ENCODE measurements around the gene OR2A25.
"Not testable (repeated sequence)": the region's sequence is repeated elsewhere in the genome, so short reads cannot be mapped to it uniquely, and the experiment has no call there.

The OR2A25 gene, protein sequence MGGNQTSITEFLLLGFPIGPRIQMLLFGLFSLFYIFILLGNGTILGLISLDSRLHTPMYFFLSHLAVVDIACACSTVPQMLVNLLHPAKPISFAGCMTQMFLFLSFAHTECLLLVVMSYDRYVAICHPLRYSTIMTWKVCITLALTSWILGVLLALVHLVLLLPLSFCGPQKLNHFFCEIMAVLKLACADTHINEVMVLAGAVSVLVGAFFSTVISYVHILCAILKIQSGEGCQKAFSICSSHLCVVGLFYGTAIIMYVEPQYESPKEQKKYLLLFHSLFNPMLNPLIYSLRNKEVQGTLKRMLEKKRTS

DNA sequence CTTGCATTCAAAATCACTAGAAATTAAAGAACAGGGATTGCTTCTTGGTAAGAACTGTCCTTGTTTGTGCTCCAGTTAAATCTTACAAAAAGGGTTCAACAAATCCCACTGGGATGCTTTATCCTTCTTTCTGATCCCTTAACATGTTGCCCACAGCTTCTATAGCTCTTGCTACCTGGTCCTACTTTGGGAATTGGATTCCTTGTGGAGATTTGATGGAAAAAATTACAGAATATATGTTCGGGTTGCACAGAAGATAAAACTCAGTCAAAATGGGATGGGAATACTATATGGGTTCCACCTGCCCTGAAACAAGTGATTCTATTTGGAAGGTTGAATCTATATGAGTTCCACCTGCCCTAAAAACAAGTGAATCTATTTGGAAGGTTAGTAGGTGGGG lies at the start of gene OR2A25:
Gene OR2A25, plus strand, starts transcription at position 301 of the 400 bp plus-strand sequence. CDS start 4,409 bp downstream, outside the sequence.
- no peak for FAIRE-seq

DNA sequence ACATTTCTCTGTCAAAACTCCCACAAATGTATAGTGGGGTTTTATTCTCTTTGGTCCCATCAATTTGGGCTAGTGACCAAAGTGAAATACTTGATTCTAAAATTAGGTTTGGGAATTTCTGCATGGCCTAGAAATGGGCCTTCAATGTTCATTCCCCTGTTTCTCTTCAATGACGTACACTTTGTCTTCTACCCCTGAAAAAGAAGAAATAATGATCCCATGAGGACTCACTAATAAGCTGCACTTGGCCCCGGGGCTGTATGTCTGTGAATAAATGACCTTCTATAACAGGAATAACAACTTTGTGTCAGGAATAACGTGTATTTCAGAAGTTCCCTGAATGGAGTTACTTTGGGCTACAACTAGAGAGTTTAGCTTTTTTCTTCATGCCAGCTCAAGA lies 49.3 kb upstream of the OR2A25 start:
- FAIRE-seq: no peak

DNA sequence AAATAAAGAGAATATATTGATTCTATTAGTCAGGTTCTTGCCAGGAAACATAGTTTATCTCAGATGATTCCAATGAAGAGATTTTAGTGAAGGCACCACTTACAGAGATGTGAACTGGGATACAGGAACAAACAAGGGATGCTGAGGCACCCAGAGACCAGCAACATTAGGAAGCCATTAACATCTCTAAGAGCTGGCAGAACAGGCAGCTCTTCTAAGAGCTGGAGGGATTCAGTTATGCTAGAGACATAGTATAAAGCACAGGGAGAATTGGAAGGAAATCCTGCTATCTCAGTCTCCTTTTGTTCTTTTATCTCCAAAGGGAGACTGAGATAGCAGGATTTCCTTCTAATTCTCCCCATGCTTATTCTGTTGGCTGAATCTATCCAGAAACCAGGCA lies 47.4 kb upstream of the OR2A25 start:
- no peak for FAIRE-seq

DNA sequence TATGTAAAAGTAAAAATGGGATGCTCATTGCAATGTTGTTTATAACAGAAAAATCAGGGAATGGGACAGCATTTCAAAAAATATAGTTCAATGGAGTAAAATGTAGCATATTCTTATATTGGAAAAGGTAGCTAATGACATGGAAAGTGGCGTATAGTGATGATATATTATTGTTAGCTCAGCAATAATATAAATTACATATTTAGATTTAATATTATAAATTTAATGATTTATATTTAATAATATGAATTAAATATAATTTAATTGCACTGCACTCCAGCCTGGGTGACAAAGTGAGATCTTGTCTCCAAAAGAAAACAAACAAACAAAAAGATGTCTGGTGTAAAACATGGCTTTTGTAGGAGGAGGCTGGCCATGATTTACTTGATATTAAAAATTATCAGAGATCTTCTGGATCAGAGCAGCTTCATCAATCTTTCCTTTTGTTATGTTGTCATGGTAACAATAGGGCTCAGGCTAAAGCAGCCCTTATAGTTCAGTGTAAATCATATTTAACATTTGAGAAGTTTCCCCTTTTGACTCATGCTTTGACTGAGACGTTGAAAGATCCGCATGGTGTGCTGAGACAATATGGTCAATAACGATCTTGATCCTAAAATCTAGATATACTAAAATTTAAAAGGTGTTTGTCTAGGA lies 46.3 kb upstream of the OR2A25 start:
- no peak for FAIRE-seq

DNA sequence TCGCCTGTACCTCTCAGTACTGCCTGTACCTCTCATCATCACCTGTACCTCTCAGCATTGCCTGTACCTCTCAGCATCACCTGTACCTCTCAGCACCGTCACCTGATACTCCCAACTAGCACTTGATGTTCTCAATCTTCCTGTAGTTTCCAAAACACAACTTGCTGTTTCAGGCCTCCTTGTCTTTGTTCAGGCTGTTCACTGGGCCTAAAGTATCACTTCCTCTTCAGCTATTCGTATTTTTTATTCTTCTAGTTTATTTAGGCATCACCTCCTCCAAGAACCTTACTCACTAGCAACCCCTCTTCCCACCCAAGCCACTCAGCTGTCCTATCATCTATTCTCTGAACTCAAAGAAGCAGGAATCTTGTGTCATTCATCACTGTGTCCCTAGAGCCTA lies 45.4 kb upstream of the OR2A25 start:
- no peak for FAIRE-seq

DNA sequence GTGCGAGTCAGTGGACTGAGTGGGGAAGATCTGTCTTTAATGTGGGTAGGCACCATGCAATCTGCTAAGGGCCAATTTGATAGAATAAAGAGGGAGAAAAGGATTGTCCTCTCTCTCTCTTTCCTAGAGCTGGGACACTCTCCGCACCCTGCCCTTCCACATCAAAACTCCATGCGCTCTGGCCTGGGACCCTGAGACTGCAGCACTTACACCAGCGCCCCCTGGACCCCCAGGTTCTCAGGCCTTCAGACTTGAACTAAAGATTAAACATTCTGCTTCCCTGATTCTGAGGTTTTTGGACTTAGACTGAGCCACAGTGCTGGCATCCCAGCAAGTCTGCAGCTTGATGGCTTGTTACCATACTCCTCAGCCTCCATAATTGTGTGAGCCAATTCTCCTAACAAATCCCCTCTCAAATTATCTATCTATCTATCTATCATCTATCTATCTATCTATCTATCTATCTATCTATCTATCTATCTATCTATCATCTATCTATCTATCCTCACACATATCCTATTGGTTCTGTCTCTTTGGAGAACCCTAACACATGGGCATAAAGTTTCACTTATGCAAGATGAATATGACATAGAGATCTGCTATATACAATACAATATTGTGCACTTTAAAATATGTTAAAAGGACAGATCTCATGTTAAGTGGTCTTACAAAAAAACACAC lies 43.3 kb upstream of the OR2A25 start:
- FAIRE-seq: no peak

DNA sequence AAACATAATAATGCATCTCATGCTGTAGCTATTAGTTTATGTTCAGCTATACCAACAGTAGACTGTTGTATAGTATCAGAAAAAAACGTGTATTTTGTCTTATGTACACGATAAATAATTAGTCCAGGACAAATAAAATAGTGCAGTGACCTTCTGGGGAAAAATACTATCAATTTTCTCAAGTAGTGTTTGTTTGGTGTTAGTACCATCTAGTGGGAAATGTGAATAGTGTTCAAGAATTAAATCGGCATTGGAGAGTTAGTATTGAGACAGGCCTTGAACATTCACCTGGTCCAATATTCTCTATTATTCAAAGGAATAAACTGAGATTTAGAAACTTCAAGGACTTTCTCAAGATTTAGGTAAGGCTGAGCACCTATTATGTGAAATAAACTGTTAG lies 42.5 kb upstream of the OR2A25 start:
- FAIRE-seq: peak; percentile 43

DNA sequence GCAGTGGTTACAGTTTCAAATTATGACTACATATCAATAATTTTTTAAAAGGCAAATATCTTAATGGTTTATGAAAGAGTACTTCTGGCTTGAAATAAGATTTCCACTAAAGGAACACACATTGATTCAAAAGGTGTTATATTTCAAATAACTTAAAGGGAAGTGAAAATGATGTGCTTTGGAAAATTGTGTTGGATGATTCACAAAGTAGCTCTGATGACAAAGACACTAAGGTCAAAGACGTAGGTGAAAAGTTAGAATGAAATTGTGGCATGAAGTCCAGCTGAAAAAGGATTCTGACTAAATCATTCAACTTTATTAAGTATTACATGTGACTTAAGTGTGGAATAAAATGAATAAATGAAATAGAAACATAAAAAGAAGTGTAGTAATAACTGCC lies 41.6 kb upstream of the OR2A25 start:
- FAIRE-seq: no peak

DNA sequence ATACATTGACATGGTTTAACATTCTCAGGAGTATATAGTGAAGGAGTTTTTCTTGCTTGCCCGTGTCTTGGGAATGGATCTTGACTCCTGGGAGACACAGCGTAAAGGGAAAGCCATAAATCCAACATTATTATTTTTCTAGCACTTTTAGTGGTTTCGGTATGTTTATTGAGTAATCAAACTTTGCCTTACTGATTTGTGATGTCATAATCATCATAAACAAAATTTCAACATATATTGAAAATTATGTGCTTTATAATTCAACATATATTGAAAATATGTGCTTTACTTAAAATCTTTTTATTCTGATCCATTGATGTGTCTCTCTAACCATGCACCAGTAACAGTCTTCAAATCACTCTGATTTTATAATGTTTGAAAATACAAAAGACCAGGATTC lies 41.1 kb upstream of the OR2A25 start:
- no peak for FAIRE-seq

DNA sequence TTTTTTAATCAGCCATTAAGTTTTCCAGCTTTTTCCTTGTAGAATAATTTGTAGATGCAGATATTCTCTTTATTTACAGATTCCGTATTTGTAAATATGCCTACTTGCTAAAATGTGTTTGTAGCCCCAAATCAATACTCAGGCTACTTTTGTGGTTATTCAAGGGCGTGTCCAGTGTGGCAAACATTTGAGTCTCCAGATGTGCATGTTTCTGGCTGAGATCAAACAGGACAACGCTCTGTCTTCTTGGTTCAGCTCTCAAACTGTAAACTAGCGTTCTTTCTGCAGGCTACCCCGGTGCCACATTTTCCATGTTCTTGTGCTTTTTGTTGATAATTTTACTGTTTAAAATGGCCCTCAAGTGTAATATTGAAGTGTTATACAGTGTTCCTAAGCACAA lies 37.1 kb upstream of the OR2A25 start:
- no peak for FAIRE-seq

DNA sequence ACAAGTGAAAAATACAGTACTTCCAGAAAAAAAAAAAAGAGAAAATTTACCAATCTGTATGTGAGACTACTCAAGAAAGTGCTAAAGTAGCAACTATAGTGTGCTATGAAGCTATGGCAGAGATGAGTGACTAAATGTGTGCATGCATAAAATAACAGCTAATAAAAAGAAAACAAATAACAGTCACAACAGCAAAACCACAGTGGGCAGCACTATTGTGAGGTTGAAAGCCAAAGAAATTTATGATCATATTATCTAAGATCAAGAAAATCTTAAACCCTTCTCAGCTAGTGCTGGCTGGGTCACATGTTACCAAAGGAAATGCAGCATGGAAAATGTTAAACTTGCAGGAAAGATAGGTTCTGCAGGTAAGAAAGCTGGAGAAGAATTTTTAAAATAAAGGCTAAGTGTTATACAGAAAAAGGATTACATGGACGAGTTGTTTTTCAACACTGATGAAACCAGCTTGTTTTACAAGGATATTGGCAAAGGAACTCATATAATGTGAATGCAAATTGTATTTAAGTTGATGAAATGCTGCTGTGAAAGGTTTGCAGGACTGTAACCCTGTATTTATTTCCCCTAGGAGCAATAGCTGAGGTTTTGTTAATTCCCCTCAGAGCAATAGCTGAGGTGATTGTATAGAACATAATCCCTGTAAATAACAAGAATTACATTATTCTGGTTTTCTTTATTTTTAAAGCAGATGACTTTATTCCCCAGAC lies 36.5 kb upstream of the OR2A25 start:
- FAIRE-seq: no peak

DNA sequence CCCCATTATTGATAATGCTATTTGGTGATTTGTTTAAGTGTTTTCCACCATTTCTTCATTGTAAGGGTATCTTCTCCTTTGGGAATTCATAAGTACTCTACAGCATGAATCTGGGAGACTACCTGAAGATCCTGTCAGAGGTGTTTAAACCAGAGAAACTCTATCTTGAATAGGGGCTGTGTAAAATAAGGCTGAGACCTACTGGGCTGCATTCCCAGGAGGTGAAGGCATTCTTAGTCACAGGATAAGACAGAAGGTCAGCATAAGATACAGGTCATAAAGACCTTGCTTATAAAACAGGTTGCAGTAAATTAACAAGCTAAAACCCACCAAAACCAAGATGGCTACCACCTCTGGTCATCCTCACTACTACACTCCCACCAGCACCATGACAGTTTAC lies 34.2 kb upstream of the OR2A25 start:
- no peak for FAIRE-seq

DNA sequence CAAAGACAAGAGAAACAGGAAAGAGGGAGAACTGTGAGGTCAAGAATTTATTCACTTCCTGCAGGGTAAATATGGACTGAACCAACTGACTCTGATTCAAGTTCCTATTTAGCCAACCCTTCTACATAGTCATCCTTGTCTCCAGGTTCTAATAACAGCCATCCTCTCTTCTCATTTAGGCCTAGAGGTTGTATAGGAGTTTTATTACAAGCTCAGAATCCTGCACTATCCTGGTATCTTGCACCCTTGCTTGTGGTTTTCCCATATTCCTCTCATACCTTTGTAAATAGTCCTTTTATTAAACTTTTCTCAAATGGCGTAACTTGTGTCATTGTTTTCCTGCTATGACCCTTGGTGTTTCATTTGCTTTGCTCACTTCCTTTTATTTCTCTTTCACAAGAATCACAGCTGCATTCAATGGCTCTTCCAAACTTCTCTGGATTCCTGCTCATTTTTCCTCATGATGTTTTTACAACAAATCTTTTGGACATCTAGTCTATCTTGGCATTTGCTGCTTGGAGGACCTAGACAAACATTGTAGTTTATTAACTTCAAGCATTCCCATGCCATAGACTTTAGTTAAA lies 33.2 kb upstream of the OR2A25 start:
- no peak for FAIRE-seq

DNA sequence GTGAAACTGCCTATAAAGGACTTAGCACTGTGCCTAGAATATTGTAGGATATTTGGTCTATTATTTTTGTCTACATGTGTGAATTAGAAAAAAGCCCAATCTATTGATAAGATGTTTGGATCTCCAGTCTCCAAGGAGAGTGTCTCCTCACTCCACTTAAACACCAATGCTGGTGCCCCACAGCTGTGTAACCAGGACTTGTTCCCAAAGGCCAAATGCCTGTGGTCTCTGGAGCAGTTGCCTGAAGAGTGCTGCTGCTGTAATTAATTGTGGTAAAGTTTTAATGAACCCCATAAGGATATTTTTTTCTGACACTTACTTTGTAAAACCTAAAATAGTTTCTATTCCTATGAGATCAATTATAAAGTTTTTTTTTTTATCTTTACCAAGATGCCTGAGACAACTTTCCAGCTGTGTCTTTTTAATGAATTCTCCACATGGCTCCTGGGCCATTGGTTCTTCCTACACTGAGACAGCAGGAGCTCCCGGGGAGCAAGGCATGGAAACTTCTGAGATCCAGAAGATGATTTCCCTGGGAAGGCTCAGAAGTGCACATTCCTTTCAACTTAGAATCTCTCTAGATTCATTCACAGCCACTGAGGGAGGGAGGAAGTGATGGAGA lies 32.1 kb upstream of the OR2A25 start:
- no peak for FAIRE-seq

DNA sequence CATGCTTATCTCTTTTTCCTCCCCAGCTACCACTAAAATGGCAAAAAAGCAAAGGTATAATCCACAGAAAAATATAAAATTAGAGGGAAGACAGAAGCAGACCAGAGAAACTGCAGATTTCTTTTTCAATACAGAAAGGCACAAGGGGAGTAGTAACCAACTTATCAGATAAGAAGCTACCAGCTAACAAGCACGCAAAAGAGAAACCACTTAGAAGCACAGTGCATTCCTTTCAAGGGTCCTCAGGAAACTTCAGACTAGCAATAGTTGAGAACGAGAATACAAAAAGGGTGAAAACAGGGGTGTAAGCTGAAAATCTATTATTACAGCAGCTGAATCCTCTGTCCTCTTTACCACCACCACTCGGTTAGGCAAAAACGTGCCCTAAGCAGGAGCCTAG lies 30.7 kb upstream of the OR2A25 start:
- FAIRE-seq: no peak

DNA sequence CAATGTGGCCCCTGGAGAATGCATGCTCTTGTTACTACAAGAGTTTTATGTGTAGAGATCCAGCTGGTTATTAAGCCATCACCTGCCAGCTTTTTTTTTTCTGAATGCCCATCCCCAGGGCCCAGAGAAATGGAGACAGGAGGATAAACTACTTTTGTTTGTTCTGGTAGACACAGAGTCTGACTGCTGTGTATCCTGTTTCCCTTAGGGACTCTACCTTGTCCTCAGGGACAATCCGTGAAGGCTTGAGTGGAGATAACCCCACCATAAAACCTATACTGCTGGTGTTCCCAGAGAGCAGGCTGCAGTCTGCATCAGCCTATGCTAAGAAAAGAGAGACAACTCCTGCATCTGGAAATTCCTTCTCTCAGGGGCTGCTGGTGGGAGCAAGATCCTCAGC lies 21.0 kb upstream of the OR2A25 start, which contains the start of gene OR2A5:
Gene OR2A5, plus strand, starts transcription at position 301 of the 400 bp plus-strand sequence. CDS start 1,454 bp downstream, outside the sequence.
- no peak for FAIRE-seq

DNA sequence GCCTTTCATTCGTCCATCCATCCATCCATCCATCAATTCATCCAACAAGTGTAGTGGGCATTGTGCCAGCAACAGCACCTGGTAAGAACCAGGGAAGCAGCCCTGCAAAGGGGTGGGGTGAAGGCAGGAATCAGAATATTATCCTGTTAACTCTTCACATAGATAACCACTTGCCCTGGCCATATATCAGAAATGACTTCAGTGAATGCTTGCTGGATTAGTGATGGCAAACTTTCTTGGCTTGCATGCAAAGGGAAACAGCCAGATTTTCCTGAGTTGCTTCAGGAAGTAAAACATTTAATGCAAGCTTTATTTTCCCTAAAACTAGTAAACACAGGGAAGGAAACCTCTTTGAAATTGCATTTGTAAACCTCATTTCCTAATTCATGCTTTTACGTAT lies 20.1 kb upstream of the OR2A25 start:
- FAIRE-seq: no peak

DNA sequence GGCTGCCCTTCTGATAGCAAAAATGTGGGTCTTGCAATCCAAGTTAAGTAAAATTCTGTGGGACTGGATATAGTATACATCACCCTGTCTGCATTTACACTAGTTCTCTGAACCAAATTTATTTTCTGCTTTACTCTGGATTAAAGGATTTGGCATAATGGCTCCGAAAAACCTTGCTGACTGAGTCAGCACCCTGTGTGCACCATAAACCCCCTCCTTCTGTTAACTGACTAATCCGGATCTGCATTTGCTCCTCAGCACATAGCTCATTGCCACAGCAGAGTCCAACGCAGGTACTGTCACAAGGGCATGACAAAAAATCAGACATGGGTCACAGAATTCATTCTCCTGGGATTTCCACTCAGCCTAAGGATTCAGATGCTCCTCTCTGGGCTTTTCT lies 19.5 kb upstream of the OR2A25 start:
- FAIRE-seq: no peak

DNA sequence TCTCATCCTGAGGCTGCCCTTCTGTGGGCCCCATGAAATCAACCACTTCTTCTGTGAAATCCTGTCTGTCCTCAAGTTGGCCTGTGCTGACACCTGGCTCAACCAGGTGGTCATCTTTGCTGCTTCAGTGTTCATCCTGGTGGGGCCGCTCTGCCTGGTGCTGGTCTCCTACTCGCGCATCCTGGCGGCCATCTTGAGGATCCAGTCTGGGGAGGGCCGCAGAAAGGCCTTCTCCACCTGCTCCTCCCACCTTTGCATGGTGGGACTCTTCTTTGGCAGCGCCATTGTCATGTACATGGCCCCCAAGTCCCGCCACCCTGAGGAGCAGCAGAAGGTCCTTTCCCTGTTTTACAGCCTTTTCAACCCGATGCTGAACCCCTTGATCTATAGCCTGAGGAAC lies 18.7 kb upstream of the OR2A25 start:
- not testable (repeated sequence) for FAIRE-seq

DNA sequence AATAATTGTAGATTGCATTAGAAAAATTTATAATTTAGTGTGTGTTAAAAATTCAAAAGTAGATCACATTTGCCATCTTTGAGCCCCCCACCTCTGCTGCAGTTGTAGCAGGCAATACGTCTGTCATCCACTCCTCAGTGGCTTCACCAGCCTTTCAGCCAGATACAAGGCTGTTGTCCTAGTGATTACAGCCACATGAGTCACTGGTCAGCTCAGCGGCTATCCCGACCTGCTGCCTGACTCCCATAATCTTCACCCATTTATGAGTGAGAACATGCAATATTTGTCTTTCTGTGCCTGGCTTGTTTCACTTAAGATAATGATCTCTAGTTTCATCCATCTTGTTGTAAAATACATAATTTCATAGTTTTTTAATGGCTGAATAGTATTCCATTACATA lies 11.7 kb upstream of the OR2A25 start:
- no peak for FAIRE-seq

DNA sequence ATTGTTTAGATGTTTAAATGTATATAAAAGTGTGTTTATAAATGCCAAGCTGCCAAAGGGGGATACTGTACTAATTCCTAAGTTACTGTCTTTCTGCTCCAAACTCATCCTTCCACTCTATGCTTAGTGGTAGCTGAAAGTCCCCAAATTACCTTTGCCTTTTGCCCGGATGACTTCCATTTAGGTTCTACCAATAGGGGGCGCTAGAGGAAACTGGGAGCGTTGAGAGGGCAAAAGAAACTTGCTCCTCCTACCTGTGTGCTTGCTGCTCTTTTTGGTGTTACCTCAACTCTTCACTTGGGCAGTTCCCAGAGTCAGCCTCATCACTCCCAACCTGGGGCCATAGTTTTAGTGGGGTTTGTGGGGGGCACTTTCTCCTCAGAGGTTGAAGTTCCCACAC lies 5.9 kb upstream of the OR2A25 start:
- no peak for FAIRE-seq

DNA sequence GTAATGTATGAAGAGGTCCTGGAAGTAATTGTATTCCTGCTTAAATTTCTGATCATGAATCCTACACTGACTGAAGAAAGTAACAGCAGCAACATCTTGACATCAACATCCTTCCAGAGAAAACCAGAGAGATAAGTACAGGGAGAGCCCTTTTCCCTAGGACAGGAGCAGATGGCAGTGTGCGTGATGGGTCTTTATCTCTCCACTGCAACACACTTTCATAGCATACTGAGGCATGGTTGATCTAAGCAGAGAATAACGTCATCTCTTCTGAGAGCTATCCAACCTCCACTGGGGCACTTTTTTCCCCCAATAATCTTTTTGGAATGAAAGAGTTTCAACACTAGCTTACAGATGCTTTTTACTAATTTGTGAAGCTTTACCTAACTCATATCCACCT lies 342 bp downstream of the OR2A25 start:
- no peak for FAIRE-seq

DNA sequence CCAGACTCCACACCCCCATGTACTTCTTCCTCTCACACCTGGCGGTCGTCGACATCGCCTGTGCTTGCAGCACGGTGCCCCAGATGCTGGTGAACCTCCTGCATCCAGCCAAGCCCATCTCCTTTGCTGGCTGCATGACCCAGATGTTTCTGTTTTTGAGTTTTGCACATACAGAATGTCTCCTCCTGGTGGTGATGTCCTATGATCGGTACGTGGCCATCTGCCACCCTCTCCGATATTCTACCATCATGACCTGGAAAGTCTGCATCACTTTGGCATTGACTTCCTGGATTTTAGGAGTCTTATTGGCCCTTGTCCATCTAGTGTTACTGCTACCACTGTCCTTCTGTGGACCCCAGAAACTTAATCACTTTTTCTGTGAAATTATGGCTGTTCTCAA lies 4.8 kb downstream of the OR2A25 start:
- FAIRE-seq: no peak

Data from TTC549 (cell line).